ENCODE results near the gene P3H4.
"Not testable (repeated sequence)": the region's sequence is repeated elsewhere in the genome, so short reads cannot be mapped to it uniquely, and the experiment has no call there.

P3H4 gene

DNA sequence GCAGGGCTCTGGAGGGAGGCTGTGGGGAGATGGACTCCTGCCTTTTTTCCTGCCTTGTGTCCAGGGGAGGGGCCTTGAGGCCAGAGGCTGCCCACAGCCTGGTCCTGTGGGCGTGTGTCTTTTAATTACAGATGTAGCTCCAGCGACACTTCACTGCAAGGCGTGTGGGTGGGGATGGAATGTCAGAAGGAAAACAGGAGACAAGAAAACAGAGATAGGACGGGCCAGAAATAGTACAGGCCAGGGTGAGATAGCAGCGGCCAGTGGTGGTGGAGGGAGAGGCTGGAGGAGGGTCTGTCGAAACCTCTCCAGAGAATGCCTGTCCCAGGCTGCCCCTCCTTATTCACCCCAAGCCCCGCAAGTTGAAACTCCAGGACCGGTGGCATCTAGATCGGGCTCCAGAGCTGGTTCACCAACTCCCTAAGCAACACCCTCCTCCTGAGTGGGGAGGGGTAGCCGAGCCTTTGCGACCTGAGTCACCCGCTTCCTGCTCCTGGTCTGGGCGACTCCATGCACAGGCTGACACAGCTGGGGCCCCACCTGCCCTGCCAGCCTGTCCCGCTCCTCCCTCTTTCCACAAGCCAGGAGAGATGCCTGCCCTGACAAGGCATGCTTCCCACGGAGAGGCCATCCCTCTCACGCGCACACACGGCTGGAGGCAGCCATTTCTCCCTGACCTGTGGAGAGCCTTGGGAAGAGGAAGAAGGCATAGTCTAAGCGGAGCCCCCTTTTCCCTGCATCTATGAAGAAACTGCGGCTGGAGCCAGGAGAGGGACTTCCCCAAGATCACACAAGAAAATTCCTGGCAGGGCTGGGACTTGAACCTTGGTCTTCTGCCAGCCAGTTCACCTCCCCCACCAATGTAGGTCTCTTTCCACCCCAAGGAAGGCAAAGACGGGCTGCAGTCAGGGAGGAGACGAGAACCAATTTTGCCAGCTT lies 18.6 kb downstream of the P3H4 start:
- no peak for DNase-seq

GRCh38 chr17:41787021-41787418 lies 24.7 kb downstream of the P3H4 start:
- DNase-seq = no peak

- DNase-seq = peak; percentile 94
These were observed 25.3 kb downstream of the P3H4 start, which contains the start of gene JUP for GRCh38 chr17:41786227-41787020. JUP (minus strand) TSS chr17:41786711; CDS start chr17:41771854, 14,857 bp downstream.

DNA sequence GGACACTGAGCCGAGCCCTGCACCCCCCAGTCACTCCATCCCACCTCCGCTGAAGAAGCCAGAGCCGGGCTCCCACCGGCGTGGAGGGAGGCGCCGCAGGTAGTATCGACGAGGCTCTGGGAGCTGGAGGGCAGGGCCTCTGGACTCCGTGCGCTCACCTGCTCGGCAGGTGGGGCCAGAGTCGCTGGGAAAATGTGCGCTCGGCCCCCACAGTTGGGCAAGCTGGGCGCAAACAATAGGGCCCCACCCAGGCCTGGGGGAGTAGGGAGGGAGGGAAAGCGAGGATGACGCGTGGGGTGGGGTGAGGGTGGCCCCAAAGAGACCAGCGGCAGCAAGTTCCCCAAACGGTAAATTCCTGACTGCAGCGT lies 25.9 kb downstream of the P3H4 start:
- DNase-seq = no peak

DNA sequence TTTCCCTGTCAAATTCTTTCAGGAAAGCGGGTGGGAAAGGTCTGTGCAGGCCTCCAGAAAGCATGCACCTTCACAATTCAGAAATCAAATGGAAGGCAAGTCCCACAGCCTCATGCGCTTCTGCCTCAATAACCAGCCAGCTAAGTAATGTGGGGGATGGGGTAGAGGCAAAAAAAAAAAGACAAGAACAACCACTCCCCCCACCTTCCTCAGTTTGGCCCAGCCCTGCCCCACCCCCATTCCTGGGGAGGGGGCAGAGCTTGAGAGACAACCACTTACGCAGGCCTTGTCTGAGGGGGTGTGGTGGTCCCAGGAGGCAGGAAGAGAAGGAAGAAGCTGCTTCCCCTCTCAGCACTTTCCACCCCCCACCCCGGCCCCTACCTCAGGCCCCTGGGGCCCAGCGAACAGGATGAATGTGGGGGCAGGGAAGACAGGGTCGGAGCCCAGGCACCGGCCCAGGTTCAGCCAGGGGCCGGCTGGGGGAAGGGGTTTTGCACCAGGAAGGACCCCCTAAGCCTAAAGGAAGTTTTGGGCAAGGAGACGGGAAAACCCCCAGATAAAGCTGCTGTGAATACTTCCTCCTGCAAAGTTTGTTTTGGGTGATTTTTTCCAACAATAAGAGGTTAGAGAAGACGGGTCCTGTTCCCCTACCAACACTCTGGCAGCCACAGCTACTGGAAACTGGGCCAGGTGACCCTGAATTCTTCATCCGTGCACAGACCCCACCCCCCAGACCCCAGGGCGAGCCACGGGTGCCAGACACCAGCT lies 26.5 kb downstream of the P3H4 start:
- no peak for DNase-seq

GRCh38 chr17:41784207-41784744 lies 27.5 kb downstream of the P3H4 start:
- DNase-seq = no peak

- DNase-seq = no peak
These were observed 29.6 kb downstream of the P3H4 start for GRCh38 chr17:41782142-41782541.

DNA sequence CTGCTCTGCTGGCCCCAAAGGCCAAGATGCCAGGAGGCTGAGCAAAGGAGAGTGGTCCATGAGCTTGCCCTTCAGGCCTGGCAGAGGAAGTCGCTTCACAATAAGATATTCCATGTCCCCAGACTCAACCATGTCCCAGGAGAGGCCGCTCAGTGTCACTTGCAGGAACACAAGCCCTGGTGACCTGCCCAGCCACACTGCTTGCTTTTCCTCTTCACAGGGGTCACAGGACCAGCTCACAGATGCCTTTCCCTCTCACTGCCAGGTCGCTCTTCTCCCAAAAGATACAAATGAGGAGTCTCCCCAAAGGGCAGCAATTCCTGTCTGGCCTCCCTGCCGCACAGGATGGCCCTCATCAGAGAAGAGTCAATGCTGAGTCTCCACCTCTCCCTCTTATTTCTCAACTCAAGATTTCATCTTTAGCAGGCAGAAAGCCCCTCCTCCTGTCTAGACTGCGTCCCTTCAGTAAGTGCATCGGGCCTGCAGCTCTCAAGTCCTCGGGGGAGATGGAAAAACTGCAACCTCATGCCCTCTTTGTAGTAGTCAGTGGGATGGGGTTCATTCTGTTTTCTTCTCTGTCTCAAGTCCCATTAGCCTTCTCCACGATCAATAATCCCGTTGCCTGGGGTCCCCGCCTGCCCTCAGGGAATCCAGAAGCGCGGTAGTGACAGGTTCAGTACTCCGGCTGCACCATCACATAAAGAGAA lies 30.2 kb downstream of the P3H4 start:
- no peak for DNase-seq

- no peak for DNase-seq
These were observed 31.8 kb downstream of the P3H4 start for GRCh38 chr17:41779954-41780353.

GRCh38 chr17:41777574-41778188 lies 34.1 kb downstream of the P3H4 start:
- DNase-seq = no peak

DNA sequence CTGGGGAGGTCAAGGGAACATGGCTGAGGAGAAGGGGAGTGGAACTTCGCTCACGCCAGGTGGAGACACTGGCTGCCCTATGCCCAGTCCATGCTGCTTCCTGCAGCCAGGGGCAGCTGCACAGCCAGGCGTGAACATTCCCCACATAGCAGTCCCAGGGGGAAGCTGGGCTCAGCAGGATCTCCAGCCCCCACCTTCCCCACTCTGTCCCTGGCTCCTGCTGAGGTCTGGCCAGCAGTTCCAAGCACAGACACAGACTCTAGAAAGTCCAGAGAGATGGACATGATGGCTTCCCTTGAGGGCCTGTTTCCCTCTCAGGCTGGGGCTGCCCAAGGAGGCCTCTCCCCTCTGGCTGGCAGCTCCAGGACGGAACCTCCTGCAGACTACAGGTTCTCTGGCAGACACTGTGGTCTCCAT lies 34.6 kb downstream of the P3H4 start:
- DNase-seq = no peak

DNA sequence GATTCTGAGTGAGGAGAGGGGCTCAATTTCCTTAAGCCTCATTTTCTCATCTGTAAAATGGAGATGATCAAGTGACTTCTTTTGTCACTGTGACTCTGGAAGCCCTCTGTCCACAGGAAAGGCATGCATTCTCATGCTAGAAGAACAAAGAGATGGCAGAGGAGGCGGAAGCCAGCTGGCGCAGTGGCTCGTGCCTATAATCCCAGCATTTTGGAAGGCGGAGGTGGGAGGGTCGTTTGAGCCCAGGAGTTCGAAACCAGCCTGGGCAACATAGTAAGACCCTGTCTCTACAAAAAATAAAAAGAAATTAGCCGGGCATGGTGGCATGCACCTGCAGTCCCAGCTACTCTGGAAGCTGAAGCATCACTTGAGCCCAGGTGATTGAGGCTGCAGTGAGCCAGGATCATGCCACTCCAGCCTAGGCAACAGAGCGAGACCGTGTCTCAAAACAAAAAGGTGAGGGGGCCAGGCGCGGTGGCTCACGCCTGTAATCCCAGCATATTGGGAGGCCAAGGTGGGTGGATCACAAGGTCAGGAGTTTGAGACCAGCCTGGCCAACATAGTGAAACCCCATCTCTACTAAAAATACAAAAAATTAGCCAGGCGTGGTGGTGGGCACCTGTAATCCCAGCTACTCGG lies 35.4 kb downstream of the P3H4 start:
- not testable (repeated sequence) for DNase-seq

DNA sequence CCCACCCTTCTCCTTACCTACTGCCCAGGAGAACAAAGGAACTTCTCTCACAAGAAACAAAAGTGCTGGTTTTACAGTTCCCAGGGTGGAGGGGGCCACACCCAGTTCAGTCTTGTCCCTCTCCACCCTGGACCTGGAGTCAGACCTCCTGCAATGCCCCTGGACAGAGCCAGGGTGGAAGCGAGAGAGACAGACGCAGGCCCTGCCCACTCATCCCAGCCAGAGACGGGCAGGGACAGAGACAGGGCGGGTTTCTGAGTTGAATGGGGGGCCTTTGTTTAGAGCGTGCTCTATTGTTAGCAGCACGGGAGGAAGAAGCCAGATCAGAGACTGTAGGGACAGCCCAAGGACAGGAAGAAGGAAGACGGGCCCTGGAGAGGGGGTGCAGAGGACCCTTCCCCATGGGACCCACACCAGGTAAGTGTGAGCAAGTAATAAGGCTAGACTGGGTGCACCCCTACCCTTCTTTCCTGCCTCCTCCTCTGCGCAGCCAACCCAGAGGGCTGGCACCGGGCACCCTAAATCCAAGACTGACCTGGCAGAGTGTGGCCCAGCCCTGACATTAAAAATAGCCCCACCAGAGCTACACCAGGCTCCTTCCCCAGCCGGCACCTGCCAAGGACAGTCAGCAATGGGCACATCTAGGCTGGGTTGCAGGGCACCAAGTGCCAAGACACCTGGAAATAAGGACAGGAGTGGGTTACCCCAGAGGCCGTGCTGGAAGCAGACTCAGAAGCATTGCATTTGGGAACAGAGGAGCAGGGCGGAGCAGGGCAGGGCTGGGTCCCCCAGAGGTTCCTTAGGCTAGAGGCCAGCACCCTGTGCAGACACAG lies 36.1 kb downstream of the P3H4 start:
- no peak for DNase-seq

DNA sequence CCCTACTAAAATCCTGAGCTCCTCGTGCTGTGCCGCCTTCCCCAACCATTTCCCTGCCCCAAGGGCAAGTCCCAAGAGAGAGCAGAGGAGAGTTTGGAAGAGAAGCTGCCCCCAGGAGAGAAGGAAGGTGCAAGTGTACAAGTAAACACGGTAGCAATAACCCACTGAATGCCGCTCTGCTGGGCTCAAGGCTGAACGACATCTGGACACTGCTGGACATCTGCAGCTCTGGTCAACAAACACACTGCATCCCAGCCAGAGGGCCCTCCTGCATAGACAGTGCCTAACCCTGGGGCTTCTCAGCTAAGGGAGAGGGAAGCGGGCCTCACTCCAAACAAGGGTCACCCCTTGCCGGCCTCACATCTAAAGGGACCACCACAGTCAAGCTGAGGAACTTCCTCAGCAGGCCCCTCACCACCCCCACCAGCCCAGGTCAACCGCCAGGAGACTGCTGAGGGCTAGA lies 38.0 kb downstream of the P3H4 start:
- no peak for DNase-seq

DNA sequence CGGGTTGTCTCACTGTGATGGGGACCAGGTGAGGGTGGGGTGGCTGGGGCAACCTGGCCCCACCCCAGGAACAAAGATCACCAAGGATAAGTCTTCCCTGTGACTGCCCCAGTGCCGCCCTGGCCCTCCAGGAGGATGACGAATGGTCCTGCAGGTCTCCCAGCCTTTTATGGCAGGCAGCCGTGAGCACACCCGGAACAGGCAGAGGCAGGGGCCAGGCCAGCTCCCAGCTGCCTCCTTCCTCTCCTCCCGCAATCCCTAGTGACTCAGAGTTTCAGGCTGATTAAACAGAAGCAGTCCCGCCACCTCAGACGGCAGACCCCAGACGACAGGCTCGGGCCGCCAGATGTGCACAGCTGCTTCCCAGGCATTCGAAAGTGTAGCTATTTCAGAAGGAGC lies 38.6 kb downstream of the P3H4 start:
- DNase-seq = no peak

GRCh38 chr17:41772586-41773189 lies 39.1 kb downstream of the P3H4 start:
- no peak for DNase-seq

GRCh38 chr17:41772218-41772585 lies 39.5 kb downstream of the P3H4 start:
- DNase-seq = no peak

DNA sequence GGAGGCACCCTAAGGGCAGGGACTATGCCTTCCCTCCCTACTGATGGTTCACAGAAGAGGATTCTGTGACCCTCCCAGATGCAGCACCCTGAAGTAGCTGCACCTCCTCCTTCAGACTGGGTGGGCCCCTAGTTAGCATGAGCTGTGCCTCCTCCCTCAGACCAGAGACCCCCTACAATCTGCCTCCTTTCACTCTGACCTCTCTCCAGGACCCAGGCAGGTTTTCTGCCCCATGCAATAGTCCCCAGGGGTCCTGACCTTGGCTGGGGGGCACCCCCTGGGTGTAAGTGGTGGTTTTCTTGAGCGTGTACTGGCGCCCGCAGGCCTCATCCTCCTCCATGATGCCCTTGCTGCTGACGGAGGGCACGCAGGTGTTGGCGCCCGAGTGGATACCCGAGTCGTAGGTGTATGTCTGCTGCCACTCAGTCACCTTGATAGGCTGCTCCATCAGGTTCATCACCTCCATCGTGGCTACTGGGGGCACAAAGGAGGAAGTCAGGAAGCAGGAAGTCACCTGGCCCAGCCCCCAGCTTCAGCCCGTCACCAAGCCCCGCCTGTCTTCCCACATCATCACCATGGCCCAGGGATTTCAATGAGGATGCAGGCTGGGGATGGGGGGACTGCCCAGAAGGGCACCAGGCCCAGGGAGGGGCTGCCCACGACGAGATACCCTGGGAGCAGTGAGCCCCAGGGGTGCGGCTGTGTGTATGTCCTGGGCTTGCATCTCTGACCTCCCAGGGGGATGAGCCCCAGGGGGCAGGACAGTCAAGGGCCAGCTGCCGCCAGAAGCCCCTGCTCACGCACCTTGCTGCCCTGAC lies 40.2 kb downstream of the P3H4 start:
- no peak for DNase-seq

DNA sequence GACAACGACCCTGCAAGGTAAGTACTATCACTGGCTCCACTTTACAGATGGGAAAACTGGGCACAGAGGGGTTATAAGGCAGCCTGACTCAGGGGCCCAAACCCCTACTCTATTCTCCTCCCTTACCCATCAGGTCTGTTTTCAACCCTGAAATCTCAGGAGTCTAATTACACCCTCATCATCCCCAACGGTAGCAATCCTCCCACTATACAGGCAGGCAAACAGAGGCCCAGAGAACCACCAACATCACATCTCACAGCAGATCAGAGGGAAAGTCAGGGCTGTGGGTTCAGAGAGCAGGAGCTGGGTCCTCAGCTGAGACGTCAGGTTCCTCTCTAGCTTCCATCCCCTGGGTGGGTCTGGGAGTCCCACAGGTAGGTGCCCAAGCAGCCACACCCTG lies 41.8 kb downstream of the P3H4 start:
- DNase-seq = no peak
